Vagina (tissue), 2 donors: ENCODE data around the gene PFN4.

Source experiments
- POLR2A ChIP-seq, 2 donors: fragments of 450-650 bp; IDR thresholded peaks; one replicate each; pipeline ENCODE4 v1.6.1; 2017; ENCODE audit warnings: antibody characterized with exemption in 2 of 2, mild to moderate bottlenecking in 2 of 2, moderate library complexity in 2 of 2
- POLR2AphosphoS5 ChIP-seq, 2 donors: sonication (generic); formaldehyde crosslinking; IDR thresholded peaks; one replicate each; pipeline ENCODE4 v1.9.0; 2017; ENCODE audit warnings: antibody characterized with exemption in 2 of 2, mild to moderate bottlenecking in 2 of 2, low read depth in 1 of 2; ENCODE audit not compliant: insufficient read depth in 1 of 2
- TF ChIP-seq, protein P1 (sequence below), 3 experiments: fragments of 450-650 bp in 2 of 3; fragments of 200-600 bp in 1 of 3; sonication (generic) in 1 of 3; IDR thresholded peaks; one replicate each; pipeline ENCODE4 v1.5.1; 2017 to 2019; ENCODE audit warnings: antibody characterized with exemption in 3 of 3, mild to moderate bottlenecking in 2 of 3, moderate library complexity in 2 of 3

DNA sequence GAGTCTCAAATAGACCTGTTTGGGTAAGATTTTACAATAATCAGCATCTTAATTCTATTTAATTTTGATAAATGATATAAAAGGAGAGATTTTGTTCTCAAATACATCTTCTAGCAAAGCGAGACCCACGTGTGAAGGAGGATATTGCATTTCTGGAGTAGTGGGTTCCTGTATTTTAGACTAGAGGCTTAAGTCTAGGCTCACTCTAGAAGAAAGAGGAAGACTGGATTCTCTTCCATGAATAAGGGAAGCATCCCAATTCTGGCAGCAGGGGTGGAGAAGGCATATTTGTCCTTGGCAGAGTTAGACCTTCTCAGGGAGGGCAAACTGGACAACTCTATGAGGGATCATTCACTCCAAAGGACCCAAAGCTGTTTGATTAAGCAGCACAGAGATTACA, 40.5 kb upstream of the PFN4 start:
- TF ChIP-seq, protein P1, sequence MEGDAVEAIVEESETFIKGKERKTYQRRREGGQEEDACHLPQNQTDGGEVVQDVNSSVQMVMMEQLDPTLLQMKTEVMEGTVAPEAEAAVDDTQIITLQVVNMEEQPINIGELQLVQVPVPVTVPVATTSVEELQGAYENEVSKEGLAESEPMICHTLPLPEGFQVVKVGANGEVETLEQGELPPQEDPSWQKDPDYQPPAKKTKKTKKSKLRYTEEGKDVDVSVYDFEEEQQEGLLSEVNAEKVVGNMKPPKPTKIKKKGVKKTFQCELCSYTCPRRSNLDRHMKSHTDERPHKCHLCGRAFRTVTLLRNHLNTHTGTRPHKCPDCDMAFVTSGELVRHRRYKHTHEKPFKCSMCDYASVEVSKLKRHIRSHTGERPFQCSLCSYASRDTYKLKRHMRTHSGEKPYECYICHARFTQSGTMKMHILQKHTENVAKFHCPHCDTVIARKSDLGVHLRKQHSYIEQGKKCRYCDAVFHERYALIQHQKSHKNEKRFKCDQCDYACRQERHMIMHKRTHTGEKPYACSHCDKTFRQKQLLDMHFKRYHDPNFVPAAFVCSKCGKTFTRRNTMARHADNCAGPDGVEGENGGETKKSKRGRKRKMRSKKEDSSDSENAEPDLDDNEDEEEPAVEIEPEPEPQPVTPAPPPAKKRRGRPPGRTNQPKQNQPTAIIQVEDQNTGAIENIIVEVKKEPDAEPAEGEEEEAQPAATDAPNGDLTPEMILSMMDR (IDR thresholded peaks at IDR 0.05), result no peak
- TF ChIP-seq POLR2A (IDR thresholded peaks at IDR 0.05) (no peak), POLR2AphosphoS5 (IDR thresholded peaks at IDR 0.05; ENCODE audit: insufficient read depth in 1 of 2, low read depth in 1 of 2) (no peak)
